ENCODE measurements around the gene SCT.

DNA sequence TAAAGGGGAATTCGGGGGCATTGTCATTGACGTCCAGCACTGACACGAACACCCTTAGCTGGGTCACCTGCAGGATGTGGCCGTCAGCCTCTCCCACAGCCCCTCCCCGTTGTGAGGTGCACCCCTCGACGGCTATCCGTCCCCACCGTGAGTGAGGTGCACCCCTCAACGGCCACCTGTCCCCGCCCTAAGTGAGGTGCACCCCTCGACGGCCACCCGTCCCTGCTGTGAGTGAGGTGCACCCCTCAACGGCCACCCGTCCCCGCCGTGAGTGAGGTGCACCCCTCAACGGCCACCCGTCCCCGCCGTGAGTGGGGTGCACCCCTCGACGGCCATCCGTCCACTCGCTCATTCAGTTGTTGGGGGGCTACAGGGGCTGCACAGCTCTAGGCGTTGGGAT is 5.1 kb downstream of the SCT start:
- TF ChIP-seq, protein P1, sequence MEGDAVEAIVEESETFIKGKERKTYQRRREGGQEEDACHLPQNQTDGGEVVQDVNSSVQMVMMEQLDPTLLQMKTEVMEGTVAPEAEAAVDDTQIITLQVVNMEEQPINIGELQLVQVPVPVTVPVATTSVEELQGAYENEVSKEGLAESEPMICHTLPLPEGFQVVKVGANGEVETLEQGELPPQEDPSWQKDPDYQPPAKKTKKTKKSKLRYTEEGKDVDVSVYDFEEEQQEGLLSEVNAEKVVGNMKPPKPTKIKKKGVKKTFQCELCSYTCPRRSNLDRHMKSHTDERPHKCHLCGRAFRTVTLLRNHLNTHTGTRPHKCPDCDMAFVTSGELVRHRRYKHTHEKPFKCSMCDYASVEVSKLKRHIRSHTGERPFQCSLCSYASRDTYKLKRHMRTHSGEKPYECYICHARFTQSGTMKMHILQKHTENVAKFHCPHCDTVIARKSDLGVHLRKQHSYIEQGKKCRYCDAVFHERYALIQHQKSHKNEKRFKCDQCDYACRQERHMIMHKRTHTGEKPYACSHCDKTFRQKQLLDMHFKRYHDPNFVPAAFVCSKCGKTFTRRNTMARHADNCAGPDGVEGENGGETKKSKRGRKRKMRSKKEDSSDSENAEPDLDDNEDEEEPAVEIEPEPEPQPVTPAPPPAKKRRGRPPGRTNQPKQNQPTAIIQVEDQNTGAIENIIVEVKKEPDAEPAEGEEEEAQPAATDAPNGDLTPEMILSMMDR (IDR thresholded peaks at IDR 0.05; ENCODE audit: low read length) = no peak
- no peak for TF ChIP-seq EZH2 (IDR thresholded peaks at IDR 0.05; ENCODE audit: borderline replicate concordance, low read length)

Measured in OCI-LY1 (cell line).